NB4 (cell line): ENCODE results near the gene SNX18.

Source experiments
- DNase-seq: peaks from one replicate; pipeline ENCODE4 v3.0.0; 2010; ENCODE audit warnings: low read depth
- H3K4me3 ChIP-seq: one replicate; pipeline ENCODE4 v1.5.1; 2011; ENCODE audit warnings: mild to moderate bottlenecking, low read depth, low read length, moderate library complexity
- CTCF ChIP-seq: IDR thresholded peaks from one replicate; pipeline ENCODE4 v1.5.1; 2012; ENCODE audit warnings: low read depth, low read length
- MAX ChIP-seq: IDR thresholded peaks from 2 replicates; pipeline ENCODE4 v1.6.1; 2011; ENCODE audit warnings: low read depth, low read length
- MYC ChIP-seq: IDR thresholded peaks from 2 replicates; pipeline ENCODE4 v1.6.1; 2011; ENCODE audit warnings: low read depth, low read length
- POLR2A ChIP-seq: IDR thresholded peaks from 2 replicates; pipeline ENCODE4 v1.6.1; 2011; ENCODE audit warnings: mild to moderate bottlenecking; ENCODE audit not compliant: insufficient read length; ENCODE audit errors: extremely low read depth

Gene SNX18

GRCh38 chr5:54521856-54522479, 4.4 kb downstream of the SNX18 start:
- TF ChIP-seq CTCF (no peak), POLR2A (no peak), MYC (no peak), MAX (no peak)
- peak overlapping the region; percentile 22 for H3K4me3 ChIP-seq
- no peak for DNase-seq

- H3K4me3 ChIP-seq, result peak overlapping the region; percentile 19
- DNase-seq, result peak; percentile 21
- TF ChIP-seq MYC (no peak), POLR2A (no peak), CTCF (no peak), MAX (no peak)
Observed at GRCh38 chr5:54523534-54523933, 6.0 kb downstream of the SNX18 start.

- peak; percentile 65 for DNase-seq
- TF ChIP-seq CTCF, result no peak
- TF ChIP-seq MYC, result no peak
- TF ChIP-seq POLR2A, result no peak
- TF ChIP-seq MAX, result no peak
- peak overlapping the region; percentile 19 for H3K4me3 ChIP-seq
Observed at GRCh38 chr5:54524082-54524481, 6.5 kb downstream of the SNX18 start.

- no peak for DNase-seq
- H3K4me3 ChIP-seq, result peak overlapping the region; percentile 19
- TF ChIP-seq POLR2A (no peak), MYC (no peak), CTCF (no peak), MAX (no peak)
Observed at GRCh38 chr5:54524704-54525103, 7.1 kb downstream of the SNX18 start.

GRCh38 chr5:54525261-54525660, 7.7 kb downstream of the SNX18 start:
- TF ChIP-seq MYC (no peak), CTCF (no peak), POLR2A (no peak), MAX (no peak)
- DNase-seq, result no peak
- H3K4me3 ChIP-seq, result no peak overlapping the region
